SK-N-SH (cell line): ENCODE results near the gene AP1B1. TPM values are rescaled to one million over a fixed set of nuclear protein-coding genes. Genes with fewer than 3 reads are reported as not detected.

Experiments
- CTCF ChIA-PET: fragments of 300-600, 350-600 bp; formaldehyde crosslinking; extraction: SDS; loops from one replicate; lab custom pipeline; 2021; lab: Yijun Ruan, JAX
- POLR2A ChIA-PET: fragments of 350-600 bp; sonication (Branson Sonifier 250); formaldehyde crosslinking; extraction: SDS; loops from one replicate; lab custom pipeline; 2020; ENCODE audit warnings: antibody characterized with exemption, inconsistent platforms; lab: Yijun Ruan, JAX
- DNase-seq: peaks from one replicate; pipeline ENCODE4 v3.0.0; 2012
- H2AFZ ChIP-seq: fragments of 200-600 bp; sonication (generic); 2 replicates; pipeline ENCODE4 v1.8.1; 2016; ENCODE audit warnings: antibody characterized with exemption, mild to moderate bottlenecking, low read depth
- H3F3A ChIP-seq: fragments of 200-600 bp; sonication (generic); replicated peaks from 2 replicates; pipeline ENCODE3; 2016; ENCODE audit warnings: antibody characterized with exemption, mild to moderate bottlenecking; ENCODE audit not compliant: insufficient read depth
- H3K27ac ChIP-seq, 2 experiments: fragments of 200-500 bp in 1 of 2; fragments of 200-600 bp in 1 of 2; sonication (Bioruptor generic) in 1 of 2; sonication (generic), shearing (Covaris generic) in 1 of 2; 2 replicates each; pipeline versions ENCODE4 v1.5.1 to v1.6.1; 2014 to 2016; ENCODE audit warnings: low read depth in 2 of 2, inconsistent platforms in 1 of 2, low read length in 1 of 2, mild to moderate bottlenecking in 1 of 2, mixed read lengths in 1 of 2
- H3K27me3 ChIP-seq: fragments of 200-600 bp; sonication (generic), shearing (Covaris generic); 2 replicates; pipeline ENCODE4 v1.6.1; 2016; ENCODE audit warnings: mixed run types; ENCODE audit not compliant: insufficient read depth
- H3K36me3 ChIP-seq, 2 experiments: fragments of 200-500 bp in 1 of 2; fragments of 200-600 bp in 1 of 2; sonication (Bioruptor generic) in 1 of 2; sonication (generic) in 1 of 2; replicated peaks in 1 of 2; 2 replicates each; pipeline versions ENCODE3 to v1.5.1; 2014 to 2016; ENCODE audit warnings: low read length in 1 of 2, mild to moderate bottlenecking in 1 of 2; ENCODE audit not compliant: insufficient read depth in 2 of 2, control insufficient read depth in 1 of 2
- H3K4me1 ChIP-seq, 2 experiments: fragments of 200-500 bp in 1 of 2; fragments of 200-600 bp in 1 of 2; sonication (Bioruptor generic) in 1 of 2; sonication (generic), shearing (Covaris generic) in 1 of 2; 2 replicates each; pipeline versions ENCODE4 v1.5.1 to v1.6.1; 2014 to 2016; ENCODE audit warnings: low read depth in 1 of 2, low read length in 1 of 2, mixed run types in 1 of 2; ENCODE audit not compliant: insufficient read depth in 2 of 2, control insufficient read depth in 1 of 2
- H3K4me2 ChIP-seq: fragments of 200-600 bp; sonication (generic), shearing (Covaris generic); 2 replicates; pipeline ENCODE4 v1.6.1; 2017; ENCODE audit warnings: mixed run types
- H3K4me3 ChIP-seq, 2 experiments: fragments of 200-500 bp in 1 of 2; fragments of 200-600 bp in 1 of 2; sonication (Bioruptor generic) in 1 of 2; sonication (generic), shearing (Covaris generic) in 1 of 2; 2 replicates each; pipeline versions ENCODE4 v1.5.1 to v1.8.1; 2014 to 2016; ENCODE audit warnings: low read depth in 2 of 2, inconsistent platforms in 1 of 2, low read length in 1 of 2, mild to moderate bottlenecking in 1 of 2, mixed read lengths in 1 of 2, moderate library complexity in 1 of 2
- H3K79me2 ChIP-seq: fragments of 200-600 bp; sonication (generic); 2 replicates; pipeline ENCODE4 v1.8.1; 2017; ENCODE audit warnings: mild to moderate bottlenecking; ENCODE audit not compliant: insufficient read depth
- H3K9ac ChIP-seq: fragments of 200-600 bp; sonication (generic); 2 replicates; pipeline ENCODE4 v1.6.1; 2017; ENCODE audit warnings: mixed run types
- H3K9me2 ChIP-seq: fragments of 200-600 bp; sonication (generic); 2 replicates; pipeline ENCODE4 v1.6.1; 2017; ENCODE audit warnings: mixed run types
- H3K9me3 ChIP-seq: fragments of 200-600 bp; sonication (generic); 2 replicates; pipeline ENCODE4 v1.6.1; 2017; ENCODE audit warnings: mixed run types, mild to moderate bottlenecking, moderate library complexity
- H4K20me1 ChIP-seq: fragments of 200-600 bp; sonication (generic); 2 replicates; pipeline ENCODE4 v1.6.1; 2017; ENCODE audit warnings: mild to moderate bottlenecking, mixed run types; ENCODE audit not compliant: insufficient read depth
- CTCF ChIP-seq: fragments of 200-600 bp; sonication (generic); IDR thresholded peaks from 2 replicates; pipeline ENCODE4 v1.6.1; 2017; ENCODE audit warnings: antibody characterized with exemption, mild to moderate bottlenecking, moderate library complexity
- ELF1 ChIP-seq: IDR thresholded peaks from 2 replicates; pipeline ENCODE4 v1.4.0; 2012
- EP300 ChIP-seq, 2 experiments: IDR thresholded peaks; 2 replicates each; pipeline versions ENCODE4 v1.4.0 to v1.6.1; 2012; ENCODE audit warnings: borderline replicate concordance in 1 of 2, low read depth in 1 of 2, low read length in 1 of 2
- FOXJ3 ChIP-seq: sonication (generic); formaldehyde crosslinking; IDR thresholded peaks from 2 replicates; pipeline ENCODE4 v1.5.1; 2020; ENCODE audit warnings: mild to moderate bottlenecking, missing genetic modification reagents
- GABPA ChIP-seq: IDR thresholded peaks from 2 replicates; pipeline ENCODE4 v1.4.0; 2012; ENCODE audit warnings: low read depth, mild to moderate bottlenecking
- JUND ChIP-seq: IDR thresholded peaks from 2 replicates; pipeline ENCODE4 v1.4.0; 2012
- NFIC ChIP-seq: IDR thresholded peaks from 2 replicates; pipeline ENCODE4 v1.4.0; 2012; ENCODE audit warnings: borderline replicate concordance
- NRF1 ChIP-seq: IDR thresholded peaks from 2 replicates; pipeline ENCODE4 v1.6.1; 2012; ENCODE audit warnings: low read depth, mild to moderate bottlenecking, low read length
- POLR2AphosphoS5 ChIP-seq: IDR thresholded peaks from 2 replicates; pipeline ENCODE4 v1.6.1; 2012; ENCODE audit warnings: low read depth, low read length
- RAD21 ChIP-seq: IDR thresholded peaks from 2 replicates; pipeline ENCODE4 v1.6.1; 2012; ENCODE audit warnings: mild to moderate bottlenecking, low read length
- REST ChIP-seq: IDR thresholded peaks from 2 replicates; pipeline ENCODE4 v1.6.1; 2012; ENCODE audit warnings: mild to moderate bottlenecking, low read depth, low read length, moderate library complexity
- RFX5 ChIP-seq: IDR thresholded peaks from 2 replicates; pipeline ENCODE4 v1.6.1; 2012; ENCODE audit warnings: mild to moderate bottlenecking, improper control_type of control experiment, low read length
- SIN3A ChIP-seq: IDR thresholded peaks from 2 replicates; pipeline ENCODE4 v1.6.1; 2012; ENCODE audit warnings: low read depth, mild to moderate bottlenecking, low read length, moderate library complexity, borderline replicate concordance
- SMC3 ChIP-seq: IDR thresholded peaks from 2 replicates; pipeline ENCODE4 v1.6.1; 2012; ENCODE audit warnings: low read depth, low read length, improper control_type of control experiment
- TEAD4 ChIP-seq: IDR thresholded peaks from 2 replicates; pipeline ENCODE4 v1.4.0; 2012; ENCODE audit warnings: mild to moderate bottlenecking, borderline replicate concordance; ENCODE audit not compliant: insufficient read depth
- USF1 ChIP-seq: IDR thresholded peaks from 2 replicates; pipeline ENCODE4 v1.4.0; 2012; ENCODE audit warnings: low read depth, borderline replicate concordance
- USF2 ChIP-seq: fragments of 150-350 bp; IDR thresholded peaks from 2 replicates; pipeline ENCODE4 v1.6.1; 2017; ENCODE audit warnings: antibody characterized with exemption, low read length, low read depth, borderline replicate concordance
- WGBS: methylation state at CpG from one replicate; pipeline ENCODE4 v1.1.6; 2017; ENCODE audit warnings: low lambda C conversion rate; 5-methylcytosine and 5-hydroxymethylcytosine counted together
- polyA plus RNA-seq, 3 experiments: library from polyadenylated mRNA; depleted of rRNA; stranded (reverse); fragments of >200 nt; gene quantifications; 2 replicates each; pipeline ENCODE4 v1.2.3, GENCODE V29; 2012

Gene AP1B1
- polyA plus RNA-seq, 1 of the 3 experiments (the other 2 are of a cell fraction): 51.9 TPM

- POLR2A ChIA-PET: no interaction called here
- Histone ChIP-seq H3K27me3 (peaks cover 21% of the 10 kb centered on the region), H3K9me3 (no peaks in the 10 kb centered on the region), H3K79me2 (no peaks in the 10 kb centered on the region), H3K4me3 (no peak overlapping the region), H3K27ac (no peak overlapping the region), H3K9ac (no peak overlapping the region), H3F3A (no peaks in the 10 kb centered on the region), H4K20me1 (peaks cover 5% of the 10 kb centered on the region; the same call in 1 of the 2 replicates), H3K9me2 (no peaks in the 10 kb centered on the region), H3K36me3 (peaks cover 0 to 2% of the 10 kb centered on the region in 2 experiments), H2AFZ (no peak overlapping the region), H3K4me1 (peaks cover 0 to 4% of the 10 kb centered on the region in 2 experiments; a peak in 1 of 4 replicates), H3K4me2 (no peak overlapping the region)
- no peak for DNase-seq
- TF ChIP-seq TEAD4 (no peak), USF2 (no peak), ELF1 (no peak), NFIC (no peak)
- CTCF ChIA-PET: interaction anchor here (1.4 to 2.4 kb wide), 2 partner anchors 8 to 11 kb away, joined by 5 to 9 read pairs; partner anchors contain the start of gene GAS2L1
- 90% methylated on average over 9 of the region's 18 CpGs for WGBS
Measured at GRCh38 chr22:29317827-29318454, 70.4 kb downstream of the AP1B1 start.

GRCh38 chr22:29316141-29316828, 72.1 kb downstream of the AP1B1 start:
- WGBS: 76% methylated on average over 15 of the region's 18 CpGs
- ChIA-PET POLR2A (no interaction called here), CTCF (interaction anchor here (1.4 kb wide), 1 partner anchor 10 kb away, joined by 5 read pairs; no protein-coding TSS in a partner anchor)
- no peak for TF ChIP-seq NRF1
- no peak for TF ChIP-seq EP300 (IDR thresholded peaks at IDR 0.05; ENCODE audit: borderline replicate concordance in 1 of 2, low read depth in 1 of 2, low read length in 1 of 2)
- TF ChIP-seq RFX5: no peak
- TF ChIP-seq CTCF: no peak
- no peak for TF ChIP-seq GABPA
- no peak for TF ChIP-seq USF1
- TF ChIP-seq SIN3A: no peak
- no peak for TF ChIP-seq REST
- TF ChIP-seq POLR2AphosphoS5: no peak
- TF ChIP-seq JUND: no peak
- TF ChIP-seq FOXJ3 (CRISPR knock-in tag): no peak
- no peak for TF ChIP-seq RAD21
- TF ChIP-seq SMC3: no peak

More at GRCh38 chr22:29316141-29316828, 72.1 kb downstream of the AP1B1 start:
- Histone ChIP-seq H3K4me3 (no peak overlapping the region), H3K9ac (no peak overlapping the region), H3K79me2 (no peaks in the 10 kb centered on the region), H3K4me1 (peaks cover 4% of the 10 kb centered on the region in 2 experiments; a peak in 3 of 4 replicates), H3K9me2 (no peaks in the 10 kb centered on the region), H4K20me1 (peaks cover 13% of the 10 kb centered on the region; the same call in 1 of the 2 replicates), H3K4me2 (no peak overlapping the region), H3K27me3 (peaks cover 21% of the 10 kb centered on the region), H2AFZ (no peak overlapping the region), H3K36me3 (peaks cover 6 to 7% of the 10 kb centered on the region in 2 experiments), H3K9me3 (no peaks in the 10 kb centered on the region), H3K27ac (no peak overlapping the region), H3F3A (no peaks in the 10 kb centered on the region)
- DNase-seq: no peak
